CD4-positive, alpha-beta T cell treated with Interleukin-10 for 1 hour (primary cell): ENCODE measurements around the gene LEMD2.

Experiments
- DNase-seq: peaks from one replicate; pipeline ENCODE4 v3.0.0-alpha.2; 2020

LEMD2 gene

DNA sequence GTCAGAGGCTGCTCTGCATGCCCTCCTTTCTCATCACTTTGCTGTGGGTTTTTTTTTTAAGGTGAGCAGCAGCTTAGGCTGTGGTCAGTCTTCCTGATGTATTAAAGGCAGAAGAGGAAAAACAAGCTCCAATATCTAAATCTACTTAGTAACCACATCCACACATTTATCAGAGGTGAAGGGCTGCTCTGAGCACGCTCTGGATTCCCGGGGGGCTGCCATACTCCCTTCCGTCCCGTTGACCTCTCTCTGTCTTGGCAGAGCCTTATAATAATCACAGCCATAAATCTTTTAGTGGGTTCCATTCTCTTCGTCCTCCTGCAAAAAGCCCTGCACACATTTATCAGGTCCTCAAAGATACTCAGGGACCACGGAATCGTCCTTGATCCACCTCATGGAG lies 2.7 kb upstream of the LEMD2 start:
- DNase-seq: no peak

DNA sequence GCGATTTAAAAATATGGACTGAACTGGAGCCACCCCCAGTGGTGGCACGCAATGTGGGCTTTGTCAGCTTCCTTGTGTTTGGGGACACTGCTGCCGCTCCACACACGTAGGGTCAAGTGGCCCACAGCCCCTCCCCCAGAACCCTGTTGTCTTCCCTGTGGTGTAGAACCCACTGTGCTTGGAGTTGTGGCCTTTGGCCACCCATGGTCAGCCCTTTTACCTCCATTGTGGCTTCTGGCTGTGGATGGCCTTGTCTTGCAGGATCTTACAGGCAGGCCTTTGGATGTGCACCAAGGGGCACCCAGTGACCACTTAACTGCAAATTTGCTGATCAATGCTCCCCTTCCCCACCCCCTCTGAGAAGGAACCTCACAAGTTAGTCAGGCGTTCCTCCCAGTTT lies 2.0 kb upstream of the LEMD2 start:
- no peak for DNase-seq

DNA sequence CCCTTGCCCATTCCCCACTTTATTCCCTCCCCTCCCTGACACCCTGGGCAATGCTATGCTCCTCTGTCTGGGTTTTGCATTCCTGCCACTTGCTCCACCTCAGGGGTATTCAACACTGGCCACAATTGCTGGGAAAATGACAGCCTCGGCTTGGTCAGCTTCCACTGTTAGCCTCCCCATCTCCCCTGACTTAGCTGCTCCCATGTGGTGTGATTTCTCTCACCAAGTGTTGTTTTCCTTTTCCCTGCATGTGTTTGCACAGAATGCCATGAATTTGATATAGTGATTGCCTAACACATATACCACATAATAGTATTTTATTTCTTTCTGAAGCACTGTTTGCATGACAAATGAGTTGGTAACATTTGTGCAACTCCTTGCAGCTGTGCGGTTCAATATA lies 1.4 kb upstream of the LEMD2 start:
- DNase-seq: no peak

- DNase-seq: no peak
Observed at GRCh38 chr6:33789550-33789895, 593 bp upstream of the LEMD2 start.

DNA sequence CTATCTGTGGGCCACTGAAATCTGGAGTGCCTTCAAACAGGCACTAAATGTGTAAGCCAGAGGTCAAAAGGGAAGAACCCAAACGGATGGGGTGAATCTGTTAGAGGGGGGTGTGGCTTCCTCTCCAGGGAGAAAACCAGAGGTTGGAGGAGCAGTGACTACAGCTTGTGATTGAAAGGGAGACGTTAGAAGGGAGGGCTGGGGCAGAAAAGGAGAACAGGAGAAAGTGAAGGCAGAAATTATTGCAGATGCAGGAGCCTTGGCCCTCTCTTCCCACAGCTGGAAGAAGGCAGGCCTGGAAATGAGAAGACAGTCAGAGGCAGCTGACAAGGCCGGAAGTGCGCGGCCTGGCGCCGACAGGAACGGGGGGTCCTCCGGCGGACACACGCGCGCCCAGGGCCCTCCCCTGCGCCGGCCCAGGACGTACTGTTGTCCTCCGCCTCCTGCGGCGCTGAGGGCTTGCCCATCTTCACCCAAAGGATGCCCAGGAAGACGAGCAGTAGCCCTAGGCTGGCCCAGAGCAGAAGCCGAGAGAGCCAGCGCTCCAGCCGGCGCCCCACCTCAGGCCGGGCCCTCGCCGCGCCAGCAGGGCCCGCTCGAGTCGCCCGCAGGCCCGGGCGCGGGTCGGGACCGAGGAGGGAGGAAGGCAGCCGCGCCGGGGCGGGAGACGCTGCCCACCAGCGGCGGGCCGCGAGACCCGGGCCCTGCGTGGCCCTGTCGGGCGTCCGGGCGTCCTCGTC lies 806 bp downstream of the LEMD2 start:
- DNase-seq: peak; percentile 68

DNA sequence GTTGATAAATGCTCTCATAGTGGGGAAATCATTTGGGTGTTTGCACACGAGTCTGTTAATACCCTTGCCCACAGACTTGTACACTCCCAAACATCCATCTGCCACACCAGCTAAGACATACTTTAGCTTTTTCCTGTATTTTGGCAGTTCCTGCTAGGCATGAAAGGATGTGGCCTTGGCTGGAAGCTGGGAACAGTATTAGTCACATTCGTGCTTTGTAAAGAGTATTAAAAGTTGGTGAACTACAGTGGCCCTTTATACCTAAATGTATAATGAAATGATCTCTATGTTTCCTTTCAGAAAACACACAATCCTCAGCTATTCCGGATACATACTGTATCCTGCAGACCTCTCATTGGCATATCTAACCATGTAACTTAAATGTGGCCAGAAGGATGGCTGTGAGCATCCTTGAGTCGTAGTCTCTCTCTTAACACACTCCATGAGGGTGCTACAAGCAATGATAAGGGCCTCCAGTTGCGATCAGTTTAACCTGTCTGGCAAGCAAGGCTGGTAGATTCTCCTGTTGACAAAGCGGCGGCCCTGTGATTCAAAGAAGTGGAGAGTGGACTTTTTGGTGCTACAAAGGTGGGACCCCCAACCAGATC lies 1.5 kb downstream of the LEMD2 start:
- no peak for DNase-seq

DNA sequence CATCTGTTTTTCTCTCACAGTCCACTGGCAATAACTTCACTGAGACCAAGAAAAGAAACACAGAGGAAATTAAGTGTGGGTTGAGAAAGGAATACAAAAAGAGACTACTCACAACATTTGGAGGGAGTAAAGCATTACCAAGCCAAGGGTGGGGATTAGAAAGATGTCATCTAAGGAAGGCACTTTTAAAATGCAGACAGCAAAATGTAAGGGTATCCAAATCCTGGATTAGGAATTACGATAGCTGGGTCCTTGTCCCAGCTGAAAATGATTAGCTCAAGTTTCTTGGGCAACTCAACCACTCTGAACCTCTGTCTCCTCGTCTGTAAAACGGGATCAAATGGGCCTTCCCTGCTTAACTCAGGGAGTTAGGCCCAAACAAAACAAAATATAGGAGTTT lies 2.2 kb downstream of the LEMD2 start:
- no peak for DNase-seq

GRCh38 chr6:33785778-33786177 lies 3.2 kb downstream of the LEMD2 start:
- DNase-seq: no peak

DNA sequence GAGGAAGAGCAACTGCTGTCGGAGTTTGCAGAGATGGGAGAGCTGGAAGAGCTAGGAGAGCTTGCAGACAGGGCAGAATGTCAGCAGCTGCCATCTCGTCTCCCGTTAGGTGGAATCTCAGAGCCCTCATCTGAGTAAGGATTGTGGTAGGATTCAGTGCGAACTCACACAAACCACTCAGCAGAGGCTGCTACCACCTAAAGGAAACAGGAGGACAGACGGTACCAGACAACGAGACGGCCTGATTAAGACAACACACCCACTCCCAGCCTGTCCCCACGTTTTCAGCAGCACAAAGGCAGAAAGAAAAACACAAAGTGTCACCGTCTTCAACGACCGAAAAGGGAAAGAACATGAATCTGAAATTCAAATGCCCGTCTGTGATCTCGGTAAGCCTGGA lies 4.1 kb downstream of the LEMD2 start:
- no peak for DNase-seq

- DNase-seq: no peak
Observed at GRCh38 chr6:33783781-33784520, 5.0 kb downstream of the LEMD2 start.

DNA sequence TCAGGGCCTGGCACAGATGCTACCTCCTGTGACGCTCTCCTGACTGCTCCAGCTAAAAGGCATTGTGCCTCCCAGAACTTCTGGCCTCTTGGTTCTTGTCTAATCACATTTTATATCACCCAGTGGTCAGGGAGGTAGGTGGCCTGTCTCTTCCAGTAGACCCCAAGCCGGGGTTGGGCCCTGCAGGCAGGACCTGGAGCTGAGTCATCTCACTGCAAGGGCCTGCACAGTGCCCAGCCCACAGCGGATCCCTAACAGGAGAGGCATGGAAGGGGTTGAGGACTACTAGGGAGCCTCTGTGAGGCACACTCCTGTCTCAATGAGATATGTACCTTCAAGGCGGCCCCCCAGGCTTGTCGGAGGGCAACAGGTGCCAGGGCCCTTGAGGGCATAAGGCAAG lies 6.4 kb downstream of the LEMD2 start:
- no peak for DNase-seq

DNA sequence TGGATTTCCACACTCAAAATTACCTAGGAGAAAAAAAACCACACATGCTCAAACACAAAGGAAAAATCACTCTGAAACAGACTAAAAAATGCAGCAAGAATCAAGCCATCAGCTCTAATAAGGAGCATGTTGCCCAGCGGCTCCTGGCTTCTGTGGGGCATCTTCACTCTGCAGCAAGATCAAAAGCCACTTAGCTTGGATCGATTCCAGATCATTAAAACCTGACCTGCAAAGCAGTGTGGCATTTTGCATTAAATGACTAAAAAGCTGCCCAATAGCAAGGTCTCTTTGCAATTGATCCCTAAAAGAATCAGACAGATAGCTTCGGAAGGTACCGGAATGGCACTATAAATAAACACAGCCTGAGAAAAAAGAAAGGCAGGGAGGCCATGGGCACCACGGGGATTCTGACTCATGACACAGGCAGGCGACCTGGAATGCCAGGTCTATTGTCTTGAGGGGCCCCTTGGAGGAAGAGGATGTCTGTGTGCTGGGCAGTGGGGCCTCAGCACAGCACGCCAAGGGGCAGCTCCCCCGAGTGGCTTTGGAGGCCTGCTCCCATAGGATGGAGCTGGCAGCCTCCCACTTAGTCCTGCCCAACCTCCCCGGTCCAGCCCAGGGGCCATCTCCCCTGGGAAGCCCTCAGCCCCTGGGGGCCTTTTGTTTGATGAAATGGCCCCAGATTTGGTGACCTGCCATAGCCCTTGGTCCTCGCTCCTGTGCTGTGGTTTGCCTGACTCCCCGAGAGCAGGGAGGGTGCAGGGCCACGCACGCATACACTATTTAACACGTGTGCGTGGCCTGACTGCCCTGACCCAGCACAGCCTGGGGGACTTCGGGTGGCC lies 7.6 kb downstream of the LEMD2 start:
- DNase-seq: no peak

DNA sequence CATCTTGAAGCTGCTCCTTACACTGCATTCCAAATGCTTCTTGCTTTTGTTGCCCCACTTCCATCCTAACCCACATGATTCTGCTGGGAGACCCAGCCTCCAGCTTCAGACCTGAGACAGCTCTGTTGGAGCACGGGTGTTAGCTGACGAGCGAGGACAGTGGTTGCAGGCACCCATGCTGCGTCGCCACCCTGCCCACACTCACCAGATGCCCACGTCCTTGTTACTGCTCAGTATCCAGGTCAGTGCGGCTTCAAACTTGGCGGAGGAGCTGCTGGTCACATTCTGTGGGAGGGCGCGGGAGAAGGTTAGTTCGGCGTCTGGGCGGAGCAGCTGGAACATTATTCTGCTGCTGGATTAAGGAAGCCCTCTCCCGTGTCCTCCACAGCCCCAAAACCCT lies 9.0 kb downstream of the LEMD2 start:
- DNase-seq: no peak

DNA sequence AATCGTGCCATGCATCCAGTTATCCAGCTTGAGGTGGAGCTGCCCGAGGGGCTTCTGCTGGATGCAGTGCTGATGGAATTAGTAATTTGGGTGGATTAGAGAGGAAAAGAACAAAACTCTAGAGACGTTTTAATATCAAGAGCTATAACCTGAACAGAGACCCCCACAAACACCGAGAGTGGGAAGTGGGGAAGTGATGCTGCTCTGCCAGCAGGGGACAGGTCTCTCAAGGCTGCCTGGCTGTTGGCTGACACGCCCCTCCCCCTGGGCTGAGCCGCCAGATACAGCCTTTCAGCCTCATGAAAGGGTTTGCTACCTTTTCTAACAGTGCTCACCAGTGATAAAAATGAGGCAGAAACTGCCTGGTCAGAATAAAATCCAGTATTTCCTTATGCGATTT lies 9.6 kb downstream of the LEMD2 start:
- no peak for DNase-seq

- DNase-seq: no peak
Observed at GRCh38 chr6:33778444-33779121, 10.3 kb downstream of the LEMD2 start.

- DNase-seq: no peak
Observed at GRCh38 chr6:33777398-33778388, 11.2 kb downstream of the LEMD2 start.

DNA sequence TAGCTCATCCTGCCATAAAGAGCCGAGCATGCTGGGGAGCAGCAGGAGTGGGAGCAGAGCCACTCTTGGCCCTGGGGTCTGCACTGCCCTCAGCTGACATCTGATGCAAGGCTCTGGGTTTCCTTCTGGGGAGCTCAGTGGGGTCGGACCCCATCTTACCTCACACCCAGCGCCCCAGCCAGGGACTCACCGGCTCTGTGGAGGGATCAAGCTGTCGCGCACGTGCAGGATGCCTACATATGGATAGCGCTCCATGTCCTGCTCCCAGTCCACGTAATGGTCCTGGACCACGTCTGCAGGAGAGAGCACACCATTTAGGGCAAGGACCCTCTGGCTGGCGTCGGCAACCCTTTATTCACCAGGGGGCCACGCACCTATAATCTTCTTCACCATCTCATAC lies 12.2 kb downstream of the LEMD2 start:
- no peak for DNase-seq

DNA sequence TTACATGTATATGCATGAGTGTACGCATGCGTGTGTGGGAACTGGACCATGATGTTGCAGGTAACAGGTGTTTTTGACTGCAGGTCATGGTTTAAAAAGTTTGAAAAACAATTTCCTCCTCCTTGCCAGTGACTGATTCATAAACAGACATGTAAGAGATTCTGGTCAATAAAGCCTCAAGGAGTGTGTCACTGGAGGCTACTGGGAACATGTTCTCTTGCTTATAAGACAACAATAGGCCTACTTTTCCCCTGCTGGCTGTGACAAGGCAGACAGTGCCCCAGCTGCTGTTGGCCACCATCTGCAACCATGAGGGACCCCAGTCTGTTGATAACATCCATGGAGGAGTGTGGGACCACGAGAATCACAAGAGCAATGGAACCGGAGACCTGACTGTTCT lies 12.7 kb downstream of the LEMD2 start:
- DNase-seq: no peak

- DNase-seq: no peak
Observed at GRCh38 chr6:33774774-33775173, 14.2 kb downstream of the LEMD2 start.

DNA sequence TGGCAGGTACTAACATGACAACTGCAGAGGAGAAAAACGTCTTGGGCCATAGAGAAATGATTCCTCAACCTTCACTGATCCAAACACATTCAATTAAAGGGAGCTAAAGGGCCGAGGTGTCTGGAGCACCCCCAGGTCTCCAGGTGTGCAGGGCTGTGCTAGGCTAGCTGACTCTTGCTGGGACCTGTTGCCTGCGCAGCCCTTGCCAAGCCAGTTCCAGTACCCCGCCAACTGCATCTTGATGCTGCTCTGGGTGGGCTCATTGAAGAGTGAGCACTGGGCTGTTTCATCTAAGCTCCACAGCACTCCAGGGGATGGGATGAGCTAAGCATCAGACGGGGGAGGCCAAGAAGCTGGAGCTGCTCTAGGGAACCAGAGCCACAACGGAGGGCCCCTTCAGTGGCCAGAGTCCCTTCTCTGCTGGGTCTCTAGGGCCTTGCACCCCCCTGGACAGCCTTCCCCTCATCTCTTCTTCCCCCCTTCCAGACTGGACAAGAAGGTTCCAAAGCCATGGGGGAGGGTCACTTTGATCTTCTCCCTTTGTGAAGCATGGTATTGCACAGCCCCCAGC lies 15.9 kb downstream of the LEMD2 start:
- no peak for DNase-seq
